LNCaP clone FGC (cell line): ENCODE results near the gene PROM2.
"Not testable (repeated sequence)": the region's sequence is repeated elsewhere in the genome, so short reads cannot be mapped to it uniquely, and the experiment has no call there.

Experiments used
- DNase-seq: peaks from one replicate; pipeline ENCODE4 v3.0.0-alpha.2; 2011; ENCODE audit warnings: low read depth
- H3K4me3 ChIP-seq: 2 replicates; pipeline ENCODE4 v1.5.1; 2011; ENCODE audit warnings: mild to moderate bottlenecking, low read depth, low read length, control low read depth
- TF ChIP-seq, protein P1 (sequence below): IDR thresholded peaks from 2 replicates; pipeline ENCODE4 v1.5.1; 2012; ENCODE audit warnings: mild to moderate bottlenecking; ENCODE audit not compliant: control insufficient read depth, insufficient read depth; ENCODE audit errors: extremely low read depth

The PROM2 gene

DNA sequence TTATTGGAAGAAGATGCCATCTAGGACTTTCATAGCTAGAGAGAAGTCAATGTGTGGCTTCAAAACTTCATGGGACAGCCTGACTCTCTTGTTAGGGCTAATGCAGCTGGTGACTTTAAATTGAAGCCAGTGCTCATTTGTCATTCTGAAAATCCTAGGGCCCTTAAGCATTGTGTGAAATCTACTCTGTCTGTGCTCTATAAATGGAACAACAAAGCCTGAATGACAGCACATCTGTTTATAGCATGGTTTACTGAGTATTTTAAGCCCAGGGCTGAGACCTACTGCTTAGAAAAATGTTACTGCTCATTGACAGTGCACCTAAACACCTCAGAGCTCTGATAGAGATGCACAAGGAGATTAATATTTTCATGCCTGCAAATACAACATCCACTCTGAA lies 36.1 kb upstream of the PROM2 start:
- TF ChIP-seq, protein P1, sequence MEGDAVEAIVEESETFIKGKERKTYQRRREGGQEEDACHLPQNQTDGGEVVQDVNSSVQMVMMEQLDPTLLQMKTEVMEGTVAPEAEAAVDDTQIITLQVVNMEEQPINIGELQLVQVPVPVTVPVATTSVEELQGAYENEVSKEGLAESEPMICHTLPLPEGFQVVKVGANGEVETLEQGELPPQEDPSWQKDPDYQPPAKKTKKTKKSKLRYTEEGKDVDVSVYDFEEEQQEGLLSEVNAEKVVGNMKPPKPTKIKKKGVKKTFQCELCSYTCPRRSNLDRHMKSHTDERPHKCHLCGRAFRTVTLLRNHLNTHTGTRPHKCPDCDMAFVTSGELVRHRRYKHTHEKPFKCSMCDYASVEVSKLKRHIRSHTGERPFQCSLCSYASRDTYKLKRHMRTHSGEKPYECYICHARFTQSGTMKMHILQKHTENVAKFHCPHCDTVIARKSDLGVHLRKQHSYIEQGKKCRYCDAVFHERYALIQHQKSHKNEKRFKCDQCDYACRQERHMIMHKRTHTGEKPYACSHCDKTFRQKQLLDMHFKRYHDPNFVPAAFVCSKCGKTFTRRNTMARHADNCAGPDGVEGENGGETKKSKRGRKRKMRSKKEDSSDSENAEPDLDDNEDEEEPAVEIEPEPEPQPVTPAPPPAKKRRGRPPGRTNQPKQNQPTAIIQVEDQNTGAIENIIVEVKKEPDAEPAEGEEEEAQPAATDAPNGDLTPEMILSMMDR: no peak
- no peak for DNase-seq
- H3K4me3 ChIP-seq: no peak overlapping the region

DNA sequence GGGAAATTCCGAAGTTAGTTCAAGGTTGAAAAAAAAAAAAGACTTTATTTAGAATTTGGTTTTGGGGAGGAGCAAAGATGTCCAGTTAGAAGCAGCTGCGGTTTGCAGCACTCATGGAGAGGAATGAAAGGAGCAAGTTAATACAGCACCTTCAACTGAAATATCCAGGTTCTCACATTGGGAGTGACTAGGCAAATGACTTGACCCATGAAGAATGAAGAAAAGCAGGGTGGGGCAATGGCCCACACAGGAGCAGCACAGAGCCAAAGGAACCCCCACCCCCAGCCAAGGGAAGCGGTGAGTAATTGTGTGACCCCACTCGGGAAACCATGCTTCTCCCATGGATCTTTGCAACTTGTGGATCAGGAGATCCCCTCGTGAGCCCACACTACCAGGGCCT lies 34.2 kb upstream of the PROM2 start:
- TF ChIP-seq, protein P1: no peak
- no peak for DNase-seq
- no peak overlapping the region for H3K4me3 ChIP-seq

DNA sequence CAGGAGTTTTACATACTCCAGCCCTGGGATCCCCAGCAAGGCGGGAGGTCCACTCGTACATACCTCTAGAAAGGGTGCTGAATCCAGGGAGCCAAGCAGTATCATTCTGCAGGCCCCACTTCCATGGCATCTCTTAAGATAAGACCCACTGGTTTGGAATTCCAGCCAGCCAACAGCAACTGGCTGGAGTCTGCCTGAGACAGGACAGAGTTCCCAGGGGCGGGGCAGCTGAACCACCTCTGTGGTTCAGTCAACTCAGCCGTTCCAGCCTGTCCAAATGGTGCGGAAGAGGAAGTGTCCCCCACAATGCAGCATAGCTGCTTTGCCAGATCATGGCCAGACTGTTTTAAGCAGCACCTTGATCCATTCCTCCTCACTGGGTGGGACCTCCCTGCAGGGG lies 33.7 kb upstream of the PROM2 start:
- no peak overlapping the region for H3K4me3 ChIP-seq
- no peak for DNase-seq
- TF ChIP-seq, protein P1: no peak

DNA sequence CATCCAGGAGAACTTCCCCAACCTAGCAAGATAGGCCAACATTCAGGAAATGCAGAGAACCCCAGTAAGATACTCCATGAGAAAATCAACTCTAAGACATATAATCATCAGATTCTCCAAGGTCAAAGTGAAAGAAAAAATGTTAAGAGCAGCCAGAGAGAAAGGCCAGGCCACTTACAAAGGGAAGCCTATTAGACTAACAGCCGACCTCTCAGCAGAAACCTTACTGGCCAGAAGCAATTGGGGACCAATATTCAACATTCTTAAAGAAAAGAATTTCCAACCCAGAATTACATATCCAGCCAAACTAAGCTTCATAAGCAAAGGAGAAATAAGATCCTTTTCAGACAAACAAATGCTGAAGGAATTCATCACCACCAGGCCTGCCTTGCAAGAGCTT lies 32.2 kb upstream of the PROM2 start:
- H3K4me3 ChIP-seq, DNase-seq: not testable (repeated sequence)

DNA sequence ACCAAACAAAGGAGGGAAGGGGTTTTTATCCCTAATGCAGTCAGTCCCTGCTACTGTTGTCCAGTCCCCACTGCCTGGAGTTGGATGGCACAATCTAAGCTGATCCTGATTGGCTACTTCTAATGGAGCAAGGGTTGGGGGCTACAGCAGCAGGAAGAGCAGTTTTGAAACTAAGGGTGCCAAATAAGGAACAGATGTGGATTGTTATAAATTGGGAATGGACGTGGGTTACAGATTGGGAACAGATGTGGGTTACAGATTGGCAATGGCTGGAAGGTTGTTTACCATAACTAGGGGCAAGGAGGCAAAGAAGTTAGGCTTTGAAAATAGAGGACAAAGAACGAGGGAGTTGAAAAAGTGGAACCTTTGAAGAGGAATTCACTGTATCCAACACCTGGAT lies 16.0 kb upstream of the PROM2 start:
- DNase-seq: no peak
- TF ChIP-seq, protein P1: no peak
- no peak overlapping the region for H3K4me3 ChIP-seq

DNA sequence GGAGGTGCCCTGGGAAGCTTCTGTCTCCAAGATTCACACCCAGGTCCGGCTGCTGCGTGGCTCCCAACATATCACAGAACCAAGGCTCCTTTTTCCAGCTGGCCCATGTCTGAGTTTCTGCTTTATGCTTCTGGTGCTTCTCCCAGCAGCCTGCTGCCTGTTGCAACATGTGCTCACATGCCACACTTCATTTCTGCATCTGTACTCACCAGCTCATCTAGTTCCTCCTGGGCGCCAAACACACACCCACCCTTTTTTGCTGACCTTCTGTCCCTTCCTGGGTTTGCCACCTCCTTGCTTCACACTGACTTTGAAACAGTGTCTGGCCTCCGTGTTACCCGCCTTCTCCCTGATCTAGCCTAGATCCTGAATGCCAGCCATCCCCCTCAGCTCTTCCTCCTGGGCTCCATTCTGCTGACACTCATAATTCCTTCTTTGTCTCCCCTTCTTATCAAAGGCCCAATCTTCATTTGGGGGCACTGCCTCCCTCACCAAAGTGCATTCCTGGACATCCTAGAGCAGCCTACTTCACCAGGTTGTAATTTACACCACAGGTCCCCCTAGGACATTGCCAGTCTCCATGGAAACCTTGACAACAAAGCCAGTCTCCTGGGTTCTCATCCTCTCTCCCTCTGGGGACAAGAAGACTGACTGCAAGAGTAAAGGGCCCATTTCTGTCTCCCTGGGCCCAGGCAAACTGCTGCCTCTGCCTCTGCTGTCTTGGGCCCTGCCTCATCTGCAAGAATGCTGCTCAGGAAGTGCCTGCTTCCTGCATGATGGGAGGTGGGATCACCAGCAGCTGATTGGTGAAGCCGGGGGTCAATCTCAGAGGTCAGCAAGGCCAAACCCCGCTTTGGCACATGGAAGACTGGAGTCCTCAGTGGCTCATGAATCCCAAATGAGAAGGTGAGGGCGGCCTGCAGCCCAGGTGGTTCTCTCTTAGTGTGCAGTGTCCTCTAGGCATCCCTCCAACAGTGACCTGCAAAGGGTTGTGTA lies 13.9 kb upstream of the PROM2 start:
- no peak for DNase-seq
- H3K4me3 ChIP-seq: no peak overlapping the region
- TF ChIP-seq, protein P1: no peak

DNA sequence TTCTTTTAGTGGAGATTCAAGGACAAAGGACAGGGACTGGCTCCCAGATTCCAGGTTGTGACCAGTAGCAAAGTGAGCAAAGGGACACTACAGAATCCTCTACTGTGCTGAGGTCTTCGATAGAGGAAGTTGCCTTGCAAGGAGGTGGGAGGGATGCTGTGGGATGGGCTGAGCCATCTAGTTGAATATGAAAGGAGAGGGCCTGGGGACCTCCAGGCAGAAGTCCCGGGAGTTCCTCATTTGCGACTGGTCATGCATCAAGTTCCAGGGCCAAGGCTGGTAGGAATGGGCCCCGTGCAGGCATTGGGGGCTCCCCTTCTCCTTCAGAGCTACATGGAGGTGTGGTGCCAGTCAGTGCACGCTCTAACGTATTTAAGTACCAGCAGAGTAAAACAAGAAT lies 12.6 kb upstream of the PROM2 start:
- no peak for DNase-seq
- H3K4me3 ChIP-seq: no peak overlapping the region
- TF ChIP-seq, protein P1: no peak
